Ovary (tissue), 3 donors: ENCODE measurements around the gene GGA1.

Source experiments
- CTCF ChIP-seq, 3 donors: fragments of 450-650 bp in 2 of 3; fragments of 200-600 bp in 1 of 3; IDR thresholded peaks; one replicate each; pipeline versions ENCODE4 v1.5.1 to v1.8.0; 2016 to 2022; ENCODE audit warnings: antibody characterized with exemption in 3 of 3, mild to moderate bottlenecking in 1 of 3
- POLR2A ChIP-seq: fragments of 450-650 bp; IDR thresholded peaks from one replicate; pipeline ENCODE4 v1.6.1; 2017; ENCODE audit warnings: antibody characterized with exemption, mild to moderate bottlenecking, moderate library complexity
- donor health status: DM: no; HTN: no; CAD: no.

GRCh38 chr22:37581504-37581903 is 27.1 kb upstream of the GGA1 start:
- TF ChIP-seq POLR2A (no peak), CTCF (IDR thresholded peaks at IDR 0.05) (no peak)
